Osteoblast (primary cell): ENCODE results near the gene LMX1A. TPM values are rescaled to one million over a fixed set of nuclear protein-coding genes. Genes with fewer than 3 reads are reported as not detected.

Experiments used
- DNase-seq: peaks from one replicate; pipeline ENCODE4 v3.0.0; 2011; ENCODE audit warnings: low spot score, mixed read lengths; ENCODE audit not compliant: insufficient read length; ENCODE audit errors: missing footprints
- H2AFZ ChIP-seq: 2 replicates; pipeline ENCODE4 v1.6.0; 2011; ENCODE audit warnings: mild to moderate bottlenecking, low read length
- H3K27ac ChIP-seq: 2 replicates; pipeline ENCODE4 v1.5.1; 2011; ENCODE audit warnings: mild to moderate bottlenecking, low read depth, low read length, moderate library complexity
- H3K27me3 ChIP-seq: 2 replicates; pipeline ENCODE4 v1.6.0; 2012; ENCODE audit warnings: mild to moderate bottlenecking, control low read depth, inconsistent platforms, low read length, moderate library complexity; ENCODE audit not compliant: insufficient read depth
- H3K36me3 ChIP-seq: 2 replicates; pipeline ENCODE4 v1.5.1; 2011; ENCODE audit warnings: mild to moderate bottlenecking, low read length, control low read depth, moderate library complexity; ENCODE audit not compliant: insufficient read depth
- H3K4me1 ChIP-seq: 2 replicates; pipeline ENCODE4 v1.5.1; 2011; ENCODE audit warnings: mild to moderate bottlenecking, low read length, control low read depth, moderate library complexity; ENCODE audit not compliant: insufficient read depth
- H3K4me2 ChIP-seq: 2 replicates; pipeline ENCODE4 v1.6.0; 2011; ENCODE audit warnings: mild to moderate bottlenecking, low read length; ENCODE audit not compliant: insufficient read depth
- H3K4me3 ChIP-seq: fragments of 200-600 bp; sonication (generic); 3 replicates; pipeline ENCODE4 v1.5.1; 2012; ENCODE audit warnings: mild to moderate bottlenecking, low read length, inconsistent platforms; ENCODE audit not compliant: insufficient read depth
- H3K79me2 ChIP-seq: 2 replicates; pipeline ENCODE4 v1.6.0; 2012; ENCODE audit warnings: mild to moderate bottlenecking, low read length, control low read depth, inconsistent platforms; ENCODE audit not compliant: insufficient read depth
- H3K9me3 ChIP-seq: 2 replicates; pipeline ENCODE4 v1.5.1; 2011; ENCODE audit warnings: low read depth, low read length, control low read depth
- H4K20me1 ChIP-seq: 2 replicates; pipeline ENCODE4 v1.6.0; 2012; ENCODE audit warnings: mild to moderate bottlenecking, low read length, control low read depth; ENCODE audit not compliant: insufficient read depth
- total RNA-seq: library from RNA; depleted of rRNA; stranded (reverse); fragments of >200 nt; gene quantifications from 2 replicates; pipeline ENCODE4 v1.2.3, GENCODE V29; 2012
- TF ChIP-seq, protein P1 (sequence below): IDR thresholded peaks from 2 replicates; pipeline ENCODE4 v1.5.1; 2011; ENCODE audit warnings: mild to moderate bottlenecking, low read depth, low read length, moderate library complexity; ENCODE audit errors: extremely low read depth

LMX1A gene
- total RNA-seq, 1 donor, result not detected

DNA sequence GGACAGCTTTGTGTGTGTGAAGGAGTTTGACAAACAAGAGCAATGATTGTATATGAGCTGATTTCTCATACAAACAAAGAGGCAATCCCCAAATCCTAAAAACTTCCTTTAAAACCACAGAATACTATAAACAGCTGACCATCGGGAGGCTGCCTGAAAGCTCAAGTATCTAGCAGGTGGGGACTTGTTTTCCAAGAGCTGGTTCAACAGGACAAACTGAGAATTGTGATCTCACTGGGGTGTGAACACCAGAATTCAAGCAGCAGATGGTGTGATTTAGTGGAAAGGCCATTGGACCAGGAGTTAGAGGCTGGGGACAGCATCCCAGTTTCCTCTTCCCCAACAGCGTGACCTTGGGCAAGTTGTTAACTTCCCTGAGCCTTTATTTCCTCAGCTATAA is 13.9 kb downstream of the LMX1A start:
- H3K4me2 ChIP-seq, result no peak overlapping the region
- TF ChIP-seq, protein P1, sequence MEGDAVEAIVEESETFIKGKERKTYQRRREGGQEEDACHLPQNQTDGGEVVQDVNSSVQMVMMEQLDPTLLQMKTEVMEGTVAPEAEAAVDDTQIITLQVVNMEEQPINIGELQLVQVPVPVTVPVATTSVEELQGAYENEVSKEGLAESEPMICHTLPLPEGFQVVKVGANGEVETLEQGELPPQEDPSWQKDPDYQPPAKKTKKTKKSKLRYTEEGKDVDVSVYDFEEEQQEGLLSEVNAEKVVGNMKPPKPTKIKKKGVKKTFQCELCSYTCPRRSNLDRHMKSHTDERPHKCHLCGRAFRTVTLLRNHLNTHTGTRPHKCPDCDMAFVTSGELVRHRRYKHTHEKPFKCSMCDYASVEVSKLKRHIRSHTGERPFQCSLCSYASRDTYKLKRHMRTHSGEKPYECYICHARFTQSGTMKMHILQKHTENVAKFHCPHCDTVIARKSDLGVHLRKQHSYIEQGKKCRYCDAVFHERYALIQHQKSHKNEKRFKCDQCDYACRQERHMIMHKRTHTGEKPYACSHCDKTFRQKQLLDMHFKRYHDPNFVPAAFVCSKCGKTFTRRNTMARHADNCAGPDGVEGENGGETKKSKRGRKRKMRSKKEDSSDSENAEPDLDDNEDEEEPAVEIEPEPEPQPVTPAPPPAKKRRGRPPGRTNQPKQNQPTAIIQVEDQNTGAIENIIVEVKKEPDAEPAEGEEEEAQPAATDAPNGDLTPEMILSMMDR, result no peak

DNA sequence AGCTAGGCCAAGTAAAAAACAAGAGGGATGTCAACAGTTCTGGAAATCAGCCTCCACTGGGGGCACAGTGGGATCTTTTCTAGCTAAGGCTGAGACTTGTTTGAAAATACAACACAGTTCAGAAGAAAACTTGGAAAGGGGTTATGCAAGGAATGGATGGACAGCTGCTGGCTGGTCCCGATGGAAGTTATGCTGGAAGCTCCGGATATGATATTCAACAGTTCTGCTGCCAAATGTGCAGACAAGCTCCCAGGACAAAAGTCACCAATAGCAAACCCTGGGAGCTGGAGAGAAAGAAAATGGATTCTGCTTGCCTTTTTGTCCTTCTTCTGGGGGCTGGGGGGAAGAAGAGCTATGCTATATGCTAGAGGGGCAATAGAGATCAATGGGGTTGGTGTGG is 14.3 kb downstream of the LMX1A start:
- no peak for DNase-seq
- no peaks in the 10 kb centered on the region for H3K36me3 ChIP-seq
- no peak overlapping the region for H3K27ac ChIP-seq
- no peaks in the 10 kb centered on the region for H3K4me1 ChIP-seq
- H3K9me3 ChIP-seq, result no peaks in the 10 kb centered on the region
- no peak overlapping the region for H3K4me3 ChIP-seq
- no peaks in the 10 kb centered on the region for H3K27me3 ChIP-seq
- no peaks in the 10 kb centered on the region for H3K79me2 ChIP-seq
- H4K20me1 ChIP-seq, result no peaks in the 10 kb centered on the region
- TF ChIP-seq, protein P1, result no peak
- H3K4me2 ChIP-seq, result no peak overlapping the region
- H2AFZ ChIP-seq, result no peak overlapping the region

More for the DNA sequence above, 13.9 kb downstream of the LMX1A start:
- no peak overlapping the region for H2AFZ ChIP-seq
- H3K4me1 ChIP-seq, result no peaks in the 10 kb centered on the region
- H3K79me2 ChIP-seq, result no peaks in the 10 kb centered on the region
- no peaks in the 10 kb centered on the region for H3K27me3 ChIP-seq
- no peaks in the 10 kb centered on the region for H4K20me1 ChIP-seq
- no peaks in the 10 kb centered on the region for H3K9me3 ChIP-seq
- no peak overlapping the region for H3K27ac ChIP-seq
- no peak overlapping the region for H3K4me3 ChIP-seq
- no peak for DNase-seq
- no peaks in the 10 kb centered on the region for H3K36me3 ChIP-seq

DNA sequence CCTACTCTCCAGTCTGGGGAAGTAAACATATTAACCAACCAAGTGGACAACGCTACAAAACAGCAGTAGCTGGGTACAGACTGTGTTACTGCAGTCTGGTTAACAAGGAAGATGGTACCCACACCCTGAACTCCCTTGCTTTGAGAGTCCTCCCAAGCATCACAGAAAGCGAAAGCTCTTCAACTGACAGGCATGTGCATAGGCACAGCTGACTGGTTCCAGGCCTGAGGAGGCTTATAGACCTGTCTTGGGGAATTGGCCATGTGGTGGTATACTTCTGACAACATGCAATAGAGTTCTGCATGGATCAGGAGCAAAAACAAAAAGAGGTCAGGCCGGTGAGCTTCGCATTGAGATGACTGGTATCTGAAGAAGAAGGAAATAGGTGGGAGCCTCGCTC is 17.4 kb downstream of the LMX1A start:
- H3K4me3 ChIP-seq, result no peak overlapping the region
- H3K27me3 ChIP-seq, result no peaks in the 10 kb centered on the region
- H3K36me3 ChIP-seq, result no peaks in the 10 kb centered on the region
- no peak overlapping the region for H3K4me2 ChIP-seq
- H3K79me2 ChIP-seq, result no peaks in the 10 kb centered on the region
- TF ChIP-seq, protein P1, result no peak
- H3K27ac ChIP-seq, result no peak overlapping the region
- no peaks in the 10 kb centered on the region for H3K9me3 ChIP-seq
- no peak for DNase-seq
- no peak overlapping the region for H2AFZ ChIP-seq
- H4K20me1 ChIP-seq, result no peaks in the 10 kb centered on the region
- no peaks in the 10 kb centered on the region for H3K4me1 ChIP-seq

DNA sequence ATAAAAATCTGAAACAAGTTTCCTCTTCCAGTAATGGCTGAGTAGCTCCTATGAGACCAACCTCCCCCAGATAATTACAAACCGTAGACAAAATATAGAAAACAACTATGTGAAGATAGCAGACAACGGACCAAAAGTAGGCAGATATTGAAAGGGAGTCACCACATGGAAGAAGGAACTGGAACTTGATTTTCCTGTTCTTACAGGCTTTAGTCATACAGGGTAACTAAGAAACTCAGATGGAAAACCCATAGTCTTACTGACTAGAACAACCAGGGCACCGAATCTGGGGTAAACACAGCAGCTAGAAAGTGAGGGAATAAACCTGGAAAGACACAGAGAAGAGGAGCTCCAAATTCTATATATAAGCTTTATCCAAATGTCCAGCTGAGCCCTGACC is 26.0 kb downstream of the LMX1A start:
- Histone ChIP-seq H4K20me1 (no peaks in the 10 kb centered on the region), H3K4me2 (no peak overlapping the region), H3K4me3 (no peak overlapping the region), H3K27me3 (no peaks in the 10 kb centered on the region), H3K79me2 (no peaks in the 10 kb centered on the region), H2AFZ (no peak overlapping the region), H3K9me3 (no peaks in the 10 kb centered on the region), H3K27ac (no peak overlapping the region), H3K4me1 (no peaks in the 10 kb centered on the region), H3K36me3 (no peaks in the 10 kb centered on the region)
- TF ChIP-seq, protein P1, result no peak
- DNase-seq, result no peak
